ENCODE data around the gene MBNL1.

- TF ChIP-seq CTCF (IDR thresholded peaks at IDR 0.05) (no peak), EP300 (IDR thresholded peaks at IDR 0.05) (no peak), POLR2A (IDR thresholded peaks at IDR 0.05) (no peak), POLR2AphosphoS5 (IDR thresholded peaks at IDR 0.05) (no peak)
Measured at GRCh38 chr3:152322756-152323155, 54.0 kb downstream of the MBNL1 start.

Measured in upper lobe of left lung (tissue), 4 donors.